A673 (cell line): ENCODE results near the gene TRMT11. TPM values are rescaled to one million over a fixed set of nuclear protein-coding genes. Genes with fewer than 3 reads are reported as not detected.

Experiments used
- BruUV-seq: library from RNA; stranded (reverse); fragments of 400-500 nt; replicated peaks from 2 replicates; lab custom pipeline; 2021; lab: Mats Ljungman, UMichigan
- CTCF ChIA-PET: fragments of 300-600 bp; sonication (Branson Sonifier 250); formaldehyde crosslinking; loops from one replicate; lab custom pipeline; 2022; ENCODE audit warnings: antibody characterized with exemption; lab: Charles Lee
- POLR2A ChIA-PET: fragments of 300-600 bp; sonication (Branson Sonifier 250); formaldehyde crosslinking; loops from one replicate; lab custom pipeline; 2022; ENCODE audit warnings: antibody characterized with exemption; ENCODE audit not compliant: low non-redundant PET; lab: Charles Lee
- DNase-seq: peaks from one replicate; pipeline ENCODE4 v3.0.0-alpha.2; 2015; ENCODE audit warnings: low spot score
- H3K27ac ChIP-seq: fragments of 200-600 bp; sonication (generic); 2 replicates; pipeline ENCODE4 v1.5.1; 2016; ENCODE audit warnings: mixed run types, low read depth, mild to moderate bottlenecking, mixed read lengths, antibody characterized with exemption, low read length; ENCODE audit not compliant: poor library complexity, severe bottlenecking
- H3K27me3 ChIP-seq: fragments of 200-600 bp; sonication (generic); replicated peaks from 2 replicates; pipeline ENCODE4 v1.6.1; 2017; ENCODE audit warnings: mixed run types, low read depth, mild to moderate bottlenecking, mixed read lengths, antibody characterized with exemption, low read length; ENCODE audit not compliant: insufficient read depth, poor library complexity
- H3K36me3 ChIP-seq: fragments of 200-600 bp; sonication (generic); 2 replicates; pipeline ENCODE4 v1.6.1; 2016; ENCODE audit warnings: mixed run types, mild to moderate bottlenecking, mixed read lengths, antibody characterized with exemption, low read length; ENCODE audit not compliant: insufficient read depth, poor library complexity, severe bottlenecking
- H3K4me1 ChIP-seq: fragments of 200-600 bp; sonication (generic); 2 replicates; pipeline ENCODE4 v1.6.1; 2017; ENCODE audit warnings: mixed run types, mild to moderate bottlenecking, mixed read lengths, antibody characterized with exemption, low read length; ENCODE audit not compliant: insufficient read depth, poor library complexity, severe bottlenecking
- H3K4me3 ChIP-seq: fragments of 200-600 bp; sonication (generic); 2 replicates; pipeline ENCODE4 v1.5.1; 2016; ENCODE audit warnings: low read depth, mixed run types, mild to moderate bottlenecking, mixed read lengths, low read length; ENCODE audit not compliant: poor library complexity, severe bottlenecking
- H3K9me3 ChIP-seq: fragments of 200-600 bp; sonication (generic); 2 replicates; pipeline ENCODE4 v1.6.1; 2016; ENCODE audit warnings: mixed run types, low read depth, mild to moderate bottlenecking, mixed read lengths, antibody characterized with exemption, low read length; ENCODE audit not compliant: poor library complexity, severe bottlenecking
- CTCF ChIP-seq: fragments of 300-800, 200-600 bp; sonication (generic); conservative IDR thresholded peaks from 2 replicates; pipeline ENCODE4 v1.5.1; 2017; ENCODE audit warnings: low read depth, mild to moderate bottlenecking, antibody characterized with exemption, low read length, moderate library complexity, mixed read lengths
- EZH2 ChIP-seq: fragments of 200-600 bp; sonication (generic); IDR thresholded peaks from 2 replicates; pipeline ENCODE4 v1.6.1; 2017; ENCODE audit warnings: borderline replicate concordance, low read depth, mild to moderate bottlenecking, mixed read lengths, antibody characterized with exemption, low read length; ENCODE audit not compliant: poor library complexity, severe bottlenecking
- intact Hi-C: fragments of 100-400 bp; cut with micrococcal nuclease; formaldehyde crosslinking; loops from one replicate; pipeline ENCODE4 v1.10.0; 2022; ENCODE audit not compliant: unreplicated experiment
- total RNA-seq: library from RNA; stranded (reverse); gene quantifications from 2 replicates; pipeline ENCODE4 v1.2.3, GENCODE V29; 2021

The TRMT11 gene
- total RNA-seq, 1 experiment from 2014 or later: 29.1 TPM

GRCh38 chr6:126054258-126054702, 67.9 kb downstream of the TRMT11 start:
- ChIA-PET CTCF (no interaction called here), POLR2A (no interaction called here)
- Histone ChIP-seq H3K27ac (no peak overlapping the region), H3K4me1 (no peaks in the 10 kb centered on the region), H3K4me3 (no peak overlapping the region), H3K27me3 (no peaks in the 10 kb centered on the region), H3K36me3 (no peaks in the 10 kb centered on the region), H3K9me3 (no peaks in the 10 kb centered on the region)
- DNase-seq: no peak
- no TSS peak for BruUV-seq
- intact Hi-C loops: no loop called here
- no peak for TF ChIP-seq CTCF
- no peak for TF ChIP-seq EZH2

- H3K27me3 ChIP-seq: no peaks in the 10 kb centered on the region
- H3K9me3 ChIP-seq: no peaks in the 10 kb centered on the region
- no peaks in the 10 kb centered on the region for H3K36me3 ChIP-seq
- DNase-seq: no peak
- ChIA-PET POLR2A (no interaction called here), CTCF (no interaction called here)
- intact Hi-C loops: no loop called here
- no peak overlapping the region for H3K27ac ChIP-seq
- TF ChIP-seq EZH2: no peak
- no peak for TF ChIP-seq CTCF
- BruUV-seq: no TSS peak
- no peaks in the 10 kb centered on the region for H3K4me1 ChIP-seq
- no peak overlapping the region for H3K4me3 ChIP-seq
Measured at GRCh38 chr6:126054802-126055201, 68.5 kb downstream of the TRMT11 start.

GRCh38 chr6:126055449-126055848, 69.1 kb downstream of the TRMT11 start:
- no peaks in the 10 kb centered on the region for H3K36me3 ChIP-seq
- intact Hi-C loops: no loop called here
- no peaks in the 10 kb centered on the region for H3K27me3 ChIP-seq
- no TSS peak for BruUV-seq
- TF ChIP-seq EZH2: no peak
- TF ChIP-seq CTCF: no peak
- no peaks in the 10 kb centered on the region for H3K4me1 ChIP-seq
- ChIA-PET CTCF (no interaction called here), POLR2A (no interaction called here)
- H3K9me3 ChIP-seq: no peaks in the 10 kb centered on the region
- H3K27ac ChIP-seq: no peak overlapping the region
- DNase-seq: no peak
- no peak overlapping the region for H3K4me3 ChIP-seq
